GM12874 (cell line): Measurements from ENCODE around the gene CAPZB.

Experiments used
- TF ChIP-seq, protein P1 (sequence below): IDR thresholded peaks from 2 replicates; pipeline ENCODE4 v1.5.1; 2011; ENCODE audit warnings: low read depth, mild to moderate bottlenecking, control low read depth, low read length, moderate library complexity; ENCODE audit not compliant: insufficient read depth

Gene CAPZB

GRCh38 chr1:19359357-19359756 lies 126.0 kb downstream of the CAPZB start:
- TF ChIP-seq, protein P1, sequence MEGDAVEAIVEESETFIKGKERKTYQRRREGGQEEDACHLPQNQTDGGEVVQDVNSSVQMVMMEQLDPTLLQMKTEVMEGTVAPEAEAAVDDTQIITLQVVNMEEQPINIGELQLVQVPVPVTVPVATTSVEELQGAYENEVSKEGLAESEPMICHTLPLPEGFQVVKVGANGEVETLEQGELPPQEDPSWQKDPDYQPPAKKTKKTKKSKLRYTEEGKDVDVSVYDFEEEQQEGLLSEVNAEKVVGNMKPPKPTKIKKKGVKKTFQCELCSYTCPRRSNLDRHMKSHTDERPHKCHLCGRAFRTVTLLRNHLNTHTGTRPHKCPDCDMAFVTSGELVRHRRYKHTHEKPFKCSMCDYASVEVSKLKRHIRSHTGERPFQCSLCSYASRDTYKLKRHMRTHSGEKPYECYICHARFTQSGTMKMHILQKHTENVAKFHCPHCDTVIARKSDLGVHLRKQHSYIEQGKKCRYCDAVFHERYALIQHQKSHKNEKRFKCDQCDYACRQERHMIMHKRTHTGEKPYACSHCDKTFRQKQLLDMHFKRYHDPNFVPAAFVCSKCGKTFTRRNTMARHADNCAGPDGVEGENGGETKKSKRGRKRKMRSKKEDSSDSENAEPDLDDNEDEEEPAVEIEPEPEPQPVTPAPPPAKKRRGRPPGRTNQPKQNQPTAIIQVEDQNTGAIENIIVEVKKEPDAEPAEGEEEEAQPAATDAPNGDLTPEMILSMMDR = no peak

GRCh38 chr1:19358710-19359109 lies 126.6 kb downstream of the CAPZB start:
- TF ChIP-seq, protein P1 = no peak

DNA sequence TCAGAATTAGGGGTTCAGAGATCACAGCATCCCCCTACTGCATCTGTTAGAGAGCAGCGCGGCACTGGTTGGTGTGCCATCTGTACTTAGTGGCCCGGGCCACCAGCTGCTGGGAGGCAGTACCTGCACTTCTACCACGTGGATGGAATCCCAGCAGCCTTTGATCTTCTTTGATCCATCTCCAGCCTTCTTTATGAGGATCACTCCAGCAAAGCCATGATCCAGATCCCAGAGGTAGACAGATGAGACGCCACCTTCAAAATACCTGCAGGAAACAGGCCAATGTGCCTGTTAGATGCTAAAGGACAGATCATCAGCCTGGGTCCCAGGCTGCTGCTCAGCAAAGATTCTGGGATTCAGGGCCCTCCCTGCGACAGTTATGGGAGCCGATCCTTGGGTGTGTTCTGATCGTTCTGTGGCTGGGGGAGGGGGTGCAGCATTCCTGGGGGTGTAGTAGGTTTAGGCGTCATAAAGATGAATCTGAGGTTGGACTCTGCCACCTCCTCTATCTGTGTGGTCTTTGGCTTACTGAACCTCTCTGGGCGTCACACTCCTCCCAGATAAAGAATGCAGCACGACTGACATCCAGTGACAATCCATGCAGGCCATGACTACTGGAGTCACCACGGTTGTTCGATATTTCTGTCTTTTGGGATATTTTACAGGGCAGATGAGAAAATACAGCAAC lies 127.9 kb downstream of the CAPZB start:
- TF ChIP-seq, protein P1 = no peak

DNA sequence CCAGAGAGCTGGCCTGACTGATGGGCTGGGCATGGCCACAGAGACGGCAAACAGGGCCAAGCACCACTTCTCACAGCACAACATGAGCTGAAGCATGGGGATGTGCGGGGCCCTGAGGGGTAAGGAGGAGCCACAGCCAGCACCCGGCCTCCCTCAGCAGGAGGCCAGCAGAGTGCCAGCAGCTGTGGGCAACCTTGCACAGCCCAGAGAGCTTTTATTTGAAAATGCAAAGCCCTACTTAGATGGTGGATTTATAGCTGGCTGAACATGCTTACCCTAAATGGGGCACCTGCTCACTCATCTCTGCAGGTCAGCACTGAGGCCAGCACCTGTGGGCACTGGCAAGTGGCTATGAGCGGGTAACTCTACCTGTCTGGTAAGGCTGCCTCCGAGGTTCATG lies 129.1 kb downstream of the CAPZB start:
- TF ChIP-seq, protein P1 = no peak

DNA sequence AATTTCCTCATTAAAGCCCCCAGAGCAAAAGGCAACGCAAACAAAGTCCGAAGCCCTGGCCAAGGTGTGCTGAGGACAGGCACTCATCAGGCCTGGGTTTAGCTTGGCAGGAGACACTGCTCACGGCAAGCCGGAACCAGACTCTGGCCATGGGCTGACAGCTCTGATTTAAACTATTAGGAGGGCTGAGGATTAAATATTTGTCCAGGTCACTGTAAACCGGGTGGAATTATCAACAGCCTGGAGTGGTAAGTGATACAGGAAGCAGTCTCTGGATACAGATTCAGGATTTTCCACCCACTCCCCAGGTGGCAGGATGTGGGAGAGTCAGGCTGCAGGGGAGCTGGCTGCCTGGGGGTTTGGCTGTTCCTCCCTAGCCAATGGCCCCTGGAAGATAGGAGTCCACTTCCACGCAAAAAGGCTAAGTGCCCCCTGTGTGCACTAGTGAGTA lies 130.8 kb downstream of the CAPZB start:
- TF ChIP-seq, protein P1 = no peak

DNA sequence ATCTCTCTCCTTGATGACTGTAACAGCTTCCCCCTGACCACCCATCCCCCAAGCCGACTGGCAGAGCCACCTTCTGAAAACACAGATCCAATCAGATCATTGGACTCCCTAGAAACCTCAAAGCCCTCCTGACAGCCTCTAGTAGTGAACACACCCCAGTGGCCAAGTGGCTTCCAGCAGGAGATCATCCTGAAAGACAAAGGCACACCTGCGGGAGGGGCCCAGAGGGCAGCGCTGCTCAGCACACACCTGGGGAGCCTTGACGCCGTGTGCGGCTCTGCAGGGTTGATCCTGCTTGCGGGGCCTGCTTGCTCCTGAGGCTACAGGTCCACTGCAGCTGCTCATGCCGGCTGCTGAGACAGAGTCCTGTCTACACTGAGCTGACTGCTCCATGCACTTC lies 131.7 kb downstream of the CAPZB start:
- TF ChIP-seq, protein P1 = no peak

- TF ChIP-seq, protein P1 = no peak
Measured at GRCh38 chr1:19352839-19353238, 132.5 kb downstream of the CAPZB start.
